Medulla oblongata (tissue), 1 donor: ENCODE data around the gene CCDC12.
A peak's percentile ranks its signal among the peaks of the same experiment; 100 is the strongest.
"Not testable (repeated sequence)": the region's sequence is repeated elsewhere in the genome, so short reads cannot be mapped to it uniquely, and the experiment has no call there.

Experiments
- DNase-seq: peaks from one replicate; pipeline ENCODE4 v3.0.0-alpha.2; 2015; ENCODE audit errors: extremely low spot score

The CCDC12 gene

GRCh38 chr3:46979958-46980497, 3.5 kb upstream of the CCDC12 start:
- DNase-seq, result no peak

GRCh38 chr3:46978985-46979944, 2.7 kb upstream of the CCDC12 start, which contains the start of gene NBEAL2:
Gene NBEAL2 (plus strand): TSS chr3:46979666. CDS start chr3:46979862, 196 bp downstream.
- DNase-seq, result peak; percentile 81

GRCh38 chr3:46978381-46978780, 1.8 kb upstream of the CCDC12 start:
- no peak for DNase-seq

- DNase-seq, result no peak
Observed at GRCh38 chr3:46977811-46978195, 1.3 kb upstream of the CCDC12 start.

DNA sequence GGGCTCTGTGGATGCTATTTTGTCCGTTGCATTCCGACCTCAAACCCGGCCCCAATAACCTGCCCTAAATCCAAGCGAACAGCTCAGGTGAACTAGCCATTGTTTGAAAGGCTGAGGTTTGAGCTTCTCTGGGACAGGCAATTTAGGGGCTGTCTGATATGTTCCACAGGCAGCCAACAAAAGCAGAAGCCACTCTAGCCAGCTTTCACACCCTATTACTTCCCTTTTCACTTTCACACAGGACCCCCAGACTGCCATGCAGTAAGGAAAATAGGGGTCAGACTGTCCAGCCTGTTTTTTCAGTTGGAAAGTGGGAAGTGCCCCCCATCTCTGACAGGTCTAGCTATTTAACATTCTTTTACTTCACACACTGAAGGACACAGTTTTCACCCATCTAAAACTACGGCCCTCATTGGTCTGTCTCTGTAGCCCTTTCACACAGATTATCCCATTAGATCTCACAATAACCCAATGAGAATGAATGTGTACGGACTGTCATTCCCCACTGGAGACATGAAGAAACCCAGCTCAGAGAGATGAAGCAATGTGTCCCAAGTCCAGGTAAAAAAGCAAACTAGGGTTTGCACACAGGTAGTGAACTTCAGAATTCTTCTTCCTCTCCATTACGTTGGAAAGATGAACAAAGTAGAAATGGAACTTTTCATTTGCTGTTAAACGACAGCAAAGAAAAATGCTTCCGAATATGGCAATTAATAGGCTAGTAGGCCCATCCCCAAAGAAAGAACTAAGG, 1.9 kb downstream of the CCDC12 start:
- DNase-seq, result peak; percentile 54

DNA sequence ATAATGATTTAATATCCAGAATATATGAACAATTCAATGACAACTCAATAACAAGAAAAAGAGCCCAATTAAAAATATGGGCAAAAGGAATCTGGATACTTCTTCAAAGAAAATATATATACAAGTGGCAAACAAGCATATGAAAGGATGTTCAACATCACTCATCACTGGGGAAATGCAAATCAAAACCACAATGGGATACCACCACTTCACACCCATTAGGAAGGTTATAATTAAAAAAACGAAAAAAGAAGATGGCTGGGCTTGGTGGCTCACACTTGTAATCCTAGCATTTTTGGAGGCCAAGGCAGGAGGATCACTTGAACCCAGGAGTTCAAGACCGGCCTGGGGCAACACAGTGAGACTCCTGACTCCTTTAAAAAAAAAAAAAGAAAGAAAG, 4.1 kb downstream of the CCDC12 start:
- DNase-seq, result no peak

GRCh38 chr3:46971742-46972141, 4.8 kb downstream of the CCDC12 start:
- no peak for DNase-seq

GRCh38 chr3:46971151-46971550, 5.4 kb downstream of the CCDC12 start:
- DNase-seq, result no peak

DNA sequence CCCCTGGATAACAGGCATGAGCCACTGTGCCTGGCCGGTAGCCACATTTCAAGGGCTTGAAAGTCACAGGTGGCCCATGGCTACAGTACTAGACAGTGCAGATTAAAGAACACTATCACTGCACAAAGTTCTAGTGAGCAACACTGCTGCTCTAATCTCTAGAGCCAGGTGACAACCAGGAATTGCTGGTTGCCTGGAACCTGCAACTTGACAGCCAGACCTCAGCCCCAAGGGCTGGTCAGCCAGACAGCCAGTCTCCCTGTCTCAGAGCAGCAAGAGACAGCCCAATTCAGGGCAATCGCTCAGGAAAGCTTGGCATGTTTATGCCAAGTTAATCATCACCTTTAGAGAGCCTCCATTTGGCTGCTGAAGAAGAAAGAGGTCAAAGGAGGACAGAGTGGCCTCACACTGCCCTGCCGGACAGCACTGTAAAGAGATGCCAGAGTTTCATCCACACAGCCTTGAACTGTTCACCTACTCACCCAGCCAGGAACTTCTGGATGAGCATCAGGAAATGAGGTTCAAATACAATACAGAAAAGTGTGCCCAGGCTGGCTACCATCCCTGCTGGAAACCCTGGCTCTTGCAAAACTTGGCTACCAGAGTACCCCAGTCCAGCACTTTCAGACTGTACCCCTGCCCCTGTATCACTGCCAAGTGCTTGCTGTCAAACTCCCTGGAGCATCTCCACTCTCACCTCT, 6.0 kb downstream of the CCDC12 start:
- DNase-seq, result peak; percentile 57

- no peak for DNase-seq
Observed at GRCh38 chr3:46968783-46969428, 7.6 kb downstream of the CCDC12 start.

DNA sequence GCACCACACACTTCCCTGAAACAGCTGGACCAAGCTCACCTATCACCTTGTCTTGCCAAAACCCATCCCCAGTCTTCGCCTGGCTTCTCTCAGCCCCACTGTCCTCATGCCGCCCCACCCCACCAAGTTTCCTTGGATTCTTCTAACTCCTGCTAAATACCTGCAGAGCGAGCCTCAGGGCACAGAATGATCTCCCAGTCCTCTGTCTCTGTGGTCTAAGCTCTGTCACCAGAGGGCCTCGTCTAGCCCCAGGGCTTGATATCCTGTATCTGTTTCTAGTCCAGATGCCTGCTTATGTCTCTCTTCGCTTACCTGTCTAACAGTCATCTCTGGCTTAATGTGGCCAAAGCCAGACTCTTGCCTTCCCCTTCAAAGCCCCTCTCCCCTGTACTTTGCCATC, 9.7 kb downstream of the CCDC12 start:
- no peak for DNase-seq

DNA sequence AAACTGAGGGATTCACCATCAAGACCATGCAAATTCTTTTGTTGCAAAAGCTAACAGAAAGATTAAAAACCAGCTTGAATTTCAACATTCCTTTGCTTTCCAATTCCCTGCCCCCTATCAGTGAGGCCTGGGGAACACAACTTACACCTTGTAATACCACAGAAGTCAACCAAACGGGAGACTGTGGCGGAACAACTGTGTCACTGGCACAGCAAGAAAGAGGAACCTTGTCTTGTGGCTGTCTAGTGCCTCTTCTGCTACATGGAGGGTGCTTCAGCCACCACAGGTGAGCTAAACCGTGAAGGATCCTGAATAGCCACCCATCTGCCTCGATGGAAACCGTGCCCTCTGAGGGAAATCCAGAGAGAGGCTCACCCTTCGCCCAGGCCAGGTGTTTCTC, 11.4 kb downstream of the CCDC12 start:
- no peak for DNase-seq

GRCh38 chr3:46964038-46964590, 12.4 kb downstream of the CCDC12 start:
- DNase-seq, result not testable (repeated sequence)

- no peak for DNase-seq
Observed at GRCh38 chr3:46962990-46963389, 13.6 kb downstream of the CCDC12 start.

GRCh38 chr3:46962427-46962826, 14.1 kb downstream of the CCDC12 start:
- DNase-seq, result no peak

- no peak for DNase-seq
Observed at GRCh38 chr3:46960835-46961234, 15.7 kb downstream of the CCDC12 start.

DNA sequence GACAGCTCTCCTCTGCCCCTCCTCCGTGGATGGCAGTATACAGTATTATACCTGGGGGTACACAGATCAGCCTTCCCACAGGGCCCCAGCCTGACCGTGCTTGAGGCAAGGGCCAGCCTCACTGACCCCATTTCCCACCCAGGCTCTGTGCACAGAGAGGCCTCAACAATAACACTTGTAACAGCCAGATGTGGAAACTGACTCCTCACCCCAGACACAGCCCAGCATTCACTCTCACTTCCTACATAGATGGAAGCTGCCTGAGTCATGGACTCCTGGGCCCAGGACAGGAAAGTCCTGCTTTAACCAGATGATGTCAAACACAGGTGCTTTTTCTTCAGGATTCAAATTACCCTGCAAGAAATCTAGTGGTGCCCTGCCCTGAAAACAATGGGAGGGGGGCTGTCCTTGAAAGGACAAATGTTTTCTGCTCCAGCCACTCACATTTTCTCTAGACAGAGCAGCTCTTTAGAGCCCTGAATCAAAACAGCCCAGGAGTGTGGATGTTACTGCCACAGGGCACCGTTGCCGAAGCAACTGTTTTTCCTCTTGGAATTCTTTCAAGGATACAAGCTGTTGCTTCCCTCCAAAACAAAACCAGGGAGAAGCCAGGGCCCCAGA, 16.4 kb downstream of the CCDC12 start:
- DNase-seq, result no peak

- no peak for DNase-seq
Observed at GRCh38 chr3:46959161-46959511, 17.4 kb downstream of the CCDC12 start.

- DNase-seq, result no peak
Observed at GRCh38 chr3:46958467-46959160, 17.9 kb downstream of the CCDC12 start.
